Lower lobe of right lung (tissue), 2 donors: ENCODE data around the gene ST6GALNAC4. TPM values are rescaled to one million over a fixed set of nuclear protein-coding genes. Genes with fewer than 3 reads are reported as not detected.
A peak's percentile ranks its signal among the peaks of the same experiment; 100 is the strongest.

Source experiments
- ATAC-seq, 2 donors: fragments of 200-7000 bp; cut with Tn5 transposase; one replicate each; pipeline ENCODE4 v1.9.1; 2020 to 2022; ENCODE audit warnings: mild to moderate bottlenecking in 2 of 2, moderate library complexity in 2 of 2
- DNase-seq: peaks from one replicate; pipeline ENCODE4 v3.0.0-alpha.2; 2020
- H3K27ac ChIP-seq: fragments of 200-600 bp; one replicate; pipeline ENCODE4 v1.8.0; 2022
- H3K27me3 ChIP-seq: fragments of 200-600 bp; one replicate; pipeline ENCODE4 v1.8.0; 2022; ENCODE audit warnings: low read depth
- H3K36me3 ChIP-seq: fragments of 200-600 bp; one replicate; pipeline ENCODE4 v1.8.0; 2022; ENCODE audit warnings: mild to moderate bottlenecking
- H3K4me1 ChIP-seq: fragments of 200-600 bp; one replicate; pipeline ENCODE4 v1.8.0; 2022
- H3K4me3 ChIP-seq: fragments of 200-600 bp; one replicate; pipeline ENCODE4 v1.8.0; 2022; ENCODE audit warnings: mild to moderate bottlenecking
- H3K9me3 ChIP-seq: fragments of 200-600 bp; one replicate; pipeline ENCODE4 v1.8.0; 2022
- CTCF ChIP-seq: fragments of 200-600 bp; IDR thresholded peaks from one replicate; pipeline ENCODE4 v1.8.0; 2022; ENCODE audit warnings: antibody characterized with exemption, mild to moderate bottlenecking
- intact Hi-C: fragments of 100-400 bp; cut with DNase I; formaldehyde crosslinking; loops from one replicate; pipeline ENCODE4 v1.11.0; 2022
- total RNA-seq: library from RNA; stranded (reverse); fragmentation: NEBNext Ultra II Directional; extraction: Animal tissue kit (Norgen Biotek cat#: 25700); gene quantifications from one replicate; pipeline ENCODE4 v1.2.1, GENCODE V29; 2021
- donor health status: DM: no; HTN: yes; CAD: no; lungs with severe emphysema.

The ST6GALNAC4 gene
- total RNA-seq, 1 donor from 2014 or later, result 45.6 TPM

DNA sequence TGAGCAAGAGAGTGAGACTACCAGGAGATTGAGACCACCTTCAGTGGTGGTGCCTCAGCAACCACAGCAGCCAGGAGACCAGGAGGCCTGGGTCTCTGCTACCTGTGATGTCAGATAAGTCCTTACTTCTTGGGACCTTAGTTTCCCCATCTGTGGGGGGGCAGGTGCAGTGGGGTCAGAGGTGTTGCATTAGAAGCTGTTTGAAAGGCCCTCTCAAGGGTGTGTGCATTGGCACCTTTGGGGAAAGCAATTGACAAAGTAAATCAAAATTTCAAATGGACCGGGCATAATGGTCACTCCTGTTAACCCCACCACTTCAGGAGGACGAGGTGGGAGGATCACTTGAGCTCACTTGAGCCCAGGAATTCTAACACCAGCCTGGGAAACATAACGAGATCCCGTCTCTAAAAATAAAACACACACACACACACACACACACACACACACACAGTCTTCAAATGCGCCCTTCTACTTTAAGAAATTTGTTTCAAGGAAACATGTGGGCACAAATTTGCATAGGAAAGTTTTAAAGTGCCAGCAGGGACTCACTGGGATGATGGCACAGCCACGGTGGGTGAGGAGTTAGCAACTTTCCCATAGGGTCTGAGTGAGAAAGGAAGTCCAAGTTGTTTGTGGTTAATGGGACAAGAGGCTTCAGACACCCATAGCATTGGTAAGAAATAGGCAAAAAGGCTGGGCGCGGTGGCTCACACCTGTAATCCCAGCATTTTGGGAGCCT, 38.0 kb downstream of the ST6GALNAC4 start:
- no peak for TF ChIP-seq CTCF
- Histone ChIP-seq H3K36me3 (no peaks in the 10 kb centered on the region), H3K27me3 (no peaks in the 10 kb centered on the region), H3K4me3 (no peak overlapping the region), H3K27ac (no peak overlapping the region), H3K4me1 (peaks cover 45% of the 10 kb centered on the region), H3K9me3 (no peaks in the 10 kb centered on the region)
- intact Hi-C loops, result no loop called here
- no peak for DNase-seq
- ATAC-seq, result peak; percentile 2 to 3

DNA sequence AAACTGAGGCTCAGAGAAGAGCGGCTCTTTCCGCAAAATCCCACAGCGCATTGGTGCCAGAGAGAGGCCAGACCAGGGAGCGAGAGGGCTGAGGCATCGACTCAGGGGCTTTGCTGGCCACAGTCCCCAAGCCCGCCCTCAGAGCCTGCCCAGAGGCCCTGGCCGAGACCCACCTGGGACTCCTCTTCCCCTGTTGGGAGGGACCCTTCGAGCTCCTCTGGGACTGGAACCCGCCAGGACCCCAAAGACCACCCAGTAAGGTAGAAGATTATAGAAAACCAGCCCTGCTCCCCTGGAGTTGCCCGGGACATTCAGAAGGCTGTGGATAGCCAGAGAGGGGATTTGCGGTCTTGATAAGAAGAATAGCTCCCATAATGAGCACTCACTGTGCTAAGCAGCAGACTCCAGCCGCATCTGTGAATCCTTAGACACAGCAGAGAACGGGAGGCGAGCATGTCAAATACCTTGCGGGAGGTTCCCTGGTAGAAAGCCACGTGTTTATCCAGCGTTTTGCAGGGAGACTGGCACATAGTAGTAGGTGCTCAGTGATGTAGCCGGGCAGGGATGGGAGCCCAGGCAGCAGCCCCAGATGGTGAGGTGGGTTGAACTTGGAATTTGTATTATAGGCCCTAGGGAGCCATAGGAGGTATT, 38.7 kb downstream of the ST6GALNAC4 start:
- no peak for ATAC-seq
- DNase-seq, result no peak
- no peaks in the 10 kb centered on the region for H3K27me3 ChIP-seq
- no peak for TF ChIP-seq CTCF
- intact Hi-C loops, result no loop called here
- H3K9me3 ChIP-seq, result no peaks in the 10 kb centered on the region
- peaks cover under 1% of the 10 kb centered on the region for H3K36me3 ChIP-seq
- peak overlapping the region; percentile 67 for H3K4me3 ChIP-seq
- H3K4me1 ChIP-seq, result peaks cover 52% of the 10 kb centered on the region
- H3K27ac ChIP-seq, result peak overlapping the region; percentile 78

GRCh38 chr9:127877566-127877998, 39.3 kb downstream of the ST6GALNAC4 start, which contains the start of gene AK1:
AK1 (minus strand) TSS chr9:127877675; CDS start chr9:127874617, 3,058 bp downstream.
- intact Hi-C loops, result no loop called here
- TF ChIP-seq CTCF, result no peak
- Histone ChIP-seq H3K4me1 (peaks cover 54% of the 10 kb centered on the region), H3K9me3 (no peaks in the 10 kb centered on the region), H3K4me3 (peak within 1 kb of the TSS; percentile 67), H3K27ac (peak within 1 kb of the TSS; percentile 78), H3K27me3 (no peaks in the 10 kb centered on the region), H3K36me3 (peaks cover 6% of the 10 kb centered on the region)
- ATAC-seq (peak; percentile 81 to 85), DNase-seq (peak; percentile 88)

DNA sequence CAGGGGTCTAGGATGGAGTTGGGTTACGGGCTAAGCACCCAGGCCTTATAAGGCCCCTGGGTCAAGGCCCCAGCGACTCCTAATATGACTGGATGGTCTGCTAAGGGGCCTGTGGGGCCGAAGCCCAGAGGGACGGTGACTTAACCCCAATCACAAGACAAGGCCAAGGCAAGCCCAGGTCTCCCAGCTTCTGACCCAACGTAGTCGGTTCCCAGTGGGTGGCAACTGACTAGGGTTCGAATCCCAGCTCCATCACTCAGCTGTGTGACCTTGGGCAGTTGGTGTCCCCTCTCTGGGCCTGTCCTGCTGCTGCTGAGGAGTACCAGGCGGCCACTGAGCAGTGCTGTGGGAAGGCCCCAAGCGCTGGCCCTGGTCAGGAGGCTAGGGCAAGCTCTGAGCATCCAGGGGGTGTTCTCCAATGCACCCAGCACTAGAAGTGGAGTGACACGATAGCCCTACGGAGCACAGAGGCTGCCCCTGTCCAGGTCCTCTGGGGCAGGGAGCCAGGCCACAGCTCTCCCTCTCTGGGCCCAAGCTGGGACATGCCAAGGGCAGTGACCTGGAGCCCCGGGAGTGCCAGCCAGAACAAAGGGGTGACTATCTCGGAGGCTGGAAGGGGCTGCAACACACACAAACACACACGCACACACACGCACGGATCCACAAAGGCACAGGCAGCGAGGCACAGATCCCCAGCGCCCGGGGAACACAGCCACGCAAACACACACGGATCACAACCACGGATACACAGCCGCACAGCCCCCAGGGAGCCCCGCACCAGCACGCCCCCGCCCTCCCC, 39.9 kb downstream of the ST6GALNAC4 start:
- DNase-seq (no peak), ATAC-seq (peak; percentile 39 to 48)
- intact Hi-C loops, result no loop called here

More for the DNA sequence above, 39.9 kb downstream of the ST6GALNAC4 start:
- Histone ChIP-seq H3K27ac (peak overlapping the region; percentile 78), H3K27me3 (no peaks in the 10 kb centered on the region), H3K9me3 (no peaks in the 10 kb centered on the region), H3K36me3 (peaks cover 11% of the 10 kb centered on the region), H3K4me3 (peak overlapping the region; percentile 67), H3K4me1 (peaks cover 54% of the 10 kb centered on the region)
- no peak for TF ChIP-seq CTCF
